ENCODE results near the gene HRK.

The HRK gene

DNA sequence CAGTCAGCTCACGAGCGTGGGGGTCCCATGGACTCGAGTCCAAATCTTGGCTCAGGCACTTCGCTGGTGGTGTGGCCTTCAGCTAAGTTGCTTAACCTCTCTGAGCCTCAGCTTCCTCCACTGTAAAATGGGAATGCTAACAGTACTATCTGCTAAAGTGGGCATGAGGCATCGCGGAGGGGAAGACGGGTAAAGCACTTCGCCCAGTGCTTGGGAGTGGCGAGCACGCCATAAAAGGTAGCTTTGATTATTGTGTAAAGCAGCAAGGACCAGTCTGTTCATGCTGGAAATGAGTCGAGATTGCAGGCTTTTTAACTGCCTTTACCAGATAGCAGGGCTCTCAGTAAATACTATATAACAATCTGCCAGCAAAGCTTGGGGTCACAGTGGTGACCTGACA is 24.5 kb downstream of the HRK start:
- DNase-seq (ENCODE audit: extremely low spot score), result no peak
- CTCF ChIA-PET, result interaction anchor here (1.4 to 2.2 kb wide), 3 partner anchors 12 to 25 kb away, joined by 3 to 7 read pairs (median 3); partner anchors contain the start of gene HRK
- TF ChIP-seq, protein P1, sequence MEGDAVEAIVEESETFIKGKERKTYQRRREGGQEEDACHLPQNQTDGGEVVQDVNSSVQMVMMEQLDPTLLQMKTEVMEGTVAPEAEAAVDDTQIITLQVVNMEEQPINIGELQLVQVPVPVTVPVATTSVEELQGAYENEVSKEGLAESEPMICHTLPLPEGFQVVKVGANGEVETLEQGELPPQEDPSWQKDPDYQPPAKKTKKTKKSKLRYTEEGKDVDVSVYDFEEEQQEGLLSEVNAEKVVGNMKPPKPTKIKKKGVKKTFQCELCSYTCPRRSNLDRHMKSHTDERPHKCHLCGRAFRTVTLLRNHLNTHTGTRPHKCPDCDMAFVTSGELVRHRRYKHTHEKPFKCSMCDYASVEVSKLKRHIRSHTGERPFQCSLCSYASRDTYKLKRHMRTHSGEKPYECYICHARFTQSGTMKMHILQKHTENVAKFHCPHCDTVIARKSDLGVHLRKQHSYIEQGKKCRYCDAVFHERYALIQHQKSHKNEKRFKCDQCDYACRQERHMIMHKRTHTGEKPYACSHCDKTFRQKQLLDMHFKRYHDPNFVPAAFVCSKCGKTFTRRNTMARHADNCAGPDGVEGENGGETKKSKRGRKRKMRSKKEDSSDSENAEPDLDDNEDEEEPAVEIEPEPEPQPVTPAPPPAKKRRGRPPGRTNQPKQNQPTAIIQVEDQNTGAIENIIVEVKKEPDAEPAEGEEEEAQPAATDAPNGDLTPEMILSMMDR (IDR thresholded peaks at IDR 0.05; ENCODE audit: control extremely low read depth, extremely low read depth, low read depth, missing control alignments), result no peak
- POLR2A ChIA-PET, result no interaction called here

DNA sequence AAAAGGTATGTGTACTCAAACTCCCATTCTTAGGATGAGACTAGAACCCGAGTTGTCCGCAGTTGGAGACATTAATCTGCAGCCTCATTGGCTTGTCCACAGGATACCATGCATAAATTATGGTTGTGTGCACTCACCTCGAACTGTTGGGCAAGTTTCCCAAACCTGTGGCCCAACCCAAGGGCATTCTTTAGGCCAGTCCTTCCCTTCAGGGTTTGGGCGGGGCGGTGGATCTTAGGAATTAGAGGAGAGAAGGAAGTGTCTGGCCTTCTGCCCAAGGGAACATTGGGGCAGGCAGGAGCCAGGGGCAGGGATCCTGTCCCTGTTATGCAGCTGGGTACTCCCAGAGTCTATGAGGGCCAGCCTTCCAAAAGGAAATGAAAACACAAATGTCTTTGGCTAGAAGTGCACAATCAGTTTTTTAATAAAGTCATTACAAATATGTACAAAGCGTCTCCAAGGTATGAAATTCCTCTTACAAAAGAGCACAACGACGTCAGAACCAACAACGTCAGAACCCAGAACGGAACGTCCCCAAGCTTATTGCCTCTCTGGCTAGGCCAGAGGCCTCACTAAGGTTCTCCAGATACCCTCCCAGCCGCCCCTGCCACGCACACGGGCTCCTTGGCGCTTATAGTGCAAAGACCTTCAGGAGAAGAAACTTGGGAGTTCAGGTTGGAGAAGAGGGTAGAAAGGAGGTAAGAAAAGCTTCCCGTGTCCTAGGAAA is 25.3 kb downstream of the HRK start:
- ChIA-PET POLR2A (no interaction called here), CTCF (interaction anchor here (1.2 to 2.2 kb wide), 3 partner anchors 8 to 26 kb away, joined by 3 to 7 read pairs (median 3); partner anchors contain the start of gene HRK)
- no peak for DNase-seq (ENCODE audit: extremely low spot score)
- TF ChIP-seq, protein P1 (IDR thresholded peaks at IDR 0.05; ENCODE audit: control extremely low read depth, extremely low read depth, low read depth, missing control alignments), result no peak

DNA sequence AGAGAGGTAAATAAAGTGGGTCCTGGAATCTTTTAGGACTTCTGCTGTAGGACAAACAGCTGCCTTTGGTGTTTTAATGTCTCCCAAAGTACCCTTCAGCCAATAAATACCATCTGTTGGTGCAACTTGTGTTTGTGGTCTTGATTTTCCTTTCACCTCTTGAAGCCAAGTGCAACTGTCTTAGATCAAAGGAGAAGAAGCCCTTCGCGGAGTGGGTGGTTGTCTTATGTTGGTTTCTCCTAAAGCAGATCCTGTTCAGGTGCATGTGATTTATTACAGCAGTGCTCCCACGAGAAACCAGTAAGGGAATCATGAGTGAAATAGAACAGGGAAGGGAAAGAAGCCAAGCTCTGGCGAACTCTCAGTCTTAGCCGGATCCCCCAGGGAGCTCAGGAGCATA is 27.7 kb downstream of the HRK start:
- ChIA-PET CTCF (no interaction called here), POLR2A (no interaction called here)
- DNase-seq (ENCODE audit: extremely low spot score), result no peak
- TF ChIP-seq, protein P1 (IDR thresholded peaks at IDR 0.05; ENCODE audit: control extremely low read depth, extremely low read depth, low read depth, missing control alignments), result no peak

DNA sequence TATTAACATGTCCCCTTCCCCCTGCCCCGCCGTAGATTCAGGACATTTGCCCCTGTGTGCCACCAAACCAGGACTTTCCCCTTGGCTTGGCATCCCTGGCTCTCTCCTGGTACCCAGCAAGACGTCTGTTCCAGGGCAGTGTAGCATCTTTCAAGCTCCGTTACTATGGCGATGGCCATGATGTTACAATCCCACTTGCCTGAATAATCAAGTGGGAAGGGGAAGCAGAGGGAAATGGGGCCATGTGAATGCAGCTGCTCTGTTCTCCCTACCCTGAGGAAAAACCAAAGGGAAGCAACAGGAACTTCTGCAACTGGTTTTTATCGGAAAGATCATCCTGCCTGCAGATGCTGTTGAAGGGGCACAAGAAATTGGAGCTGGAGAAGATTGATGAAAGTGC is 28.9 kb downstream of the HRK start:
- DNase-seq (ENCODE audit: extremely low spot score), result no peak
- ChIA-PET POLR2A (no interaction called here), CTCF (interaction anchor here (1.7 kb wide), 1 partner anchor 11 kb away, joined by 6 read pairs; no protein-coding TSS in a partner anchor)
- TF ChIP-seq, protein P1 (IDR thresholded peaks at IDR 0.05; ENCODE audit: control extremely low read depth, extremely low read depth, low read depth, missing control alignments), result no peak

DNA sequence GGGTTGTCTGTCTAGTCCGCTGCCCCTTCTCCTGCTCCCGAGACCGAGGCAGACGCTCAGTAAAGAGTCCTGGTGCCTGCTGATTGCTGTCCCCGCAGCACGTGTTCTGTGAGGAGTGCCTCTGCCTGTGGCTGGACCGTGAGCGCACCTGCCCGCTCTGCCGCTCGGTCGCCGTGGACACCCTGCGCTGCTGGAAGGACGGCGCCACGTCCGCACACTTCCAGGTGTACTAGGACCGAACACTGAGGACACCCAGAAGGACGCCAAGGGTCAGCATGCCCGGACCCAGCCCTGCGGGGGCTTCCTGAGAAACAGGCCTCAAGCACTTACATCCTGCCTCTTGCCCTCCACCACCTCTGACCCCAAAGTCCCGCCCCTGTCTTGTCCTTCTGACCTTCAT is 32.0 kb downstream of the HRK start:
- DNase-seq (ENCODE audit: extremely low spot score), result no peak
- POLR2A ChIA-PET, result no interaction called here
- CTCF ChIA-PET, result no interaction called here
- TF ChIP-seq, protein P1 (IDR thresholded peaks at IDR 0.05; ENCODE audit: control extremely low read depth, extremely low read depth, low read depth, missing control alignments), result no peak

DNA sequence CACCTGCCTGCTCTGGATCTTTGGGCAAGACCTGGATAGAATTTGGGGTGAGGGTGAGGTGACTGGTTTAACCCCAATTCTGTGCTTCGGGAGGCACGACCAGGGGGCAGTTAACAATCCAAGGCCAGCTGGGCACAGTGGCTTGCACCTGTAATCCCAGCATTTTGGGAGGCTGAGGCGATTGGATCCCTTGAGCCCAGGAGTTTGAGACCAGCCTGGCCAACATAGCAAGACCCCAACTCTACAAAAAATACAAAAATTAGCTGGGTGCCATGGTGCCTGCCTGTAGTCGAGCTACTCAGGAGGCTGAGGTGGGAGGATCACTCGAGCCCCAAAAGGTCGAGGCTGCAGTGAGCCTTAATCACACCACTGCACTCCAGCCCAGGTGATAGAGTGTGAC is 38.2 kb downstream of the HRK start:
- TF ChIP-seq, protein P1 (IDR thresholded peaks at IDR 0.05; ENCODE audit: control extremely low read depth, extremely low read depth, low read depth, missing control alignments), result no peak
- ChIA-PET CTCF (no interaction called here), POLR2A (no interaction called here)
- DNase-seq (ENCODE audit: extremely low spot score), result no peak
